PC-9 (cell line): Measurements from ENCODE around the gene EML1. TPM values are rescaled to one million over a fixed set of nuclear protein-coding genes. Genes with fewer than 3 reads are reported as not detected.

Experiments
- BruUV-seq: library from RNA; stranded (reverse); fragments of 400-500 nt; replicated peaks from 2 replicates; lab custom pipeline; 2021; lab: Mats Ljungman, UMichigan
- CTCF ChIA-PET: fragments of 300-600 bp; sonication (Branson Sonifier 250); formaldehyde crosslinking; loops from one replicate; lab custom pipeline; 2022; ENCODE audit warnings: antibody characterized with exemption; lab: Charles Lee
- POLR2A ChIA-PET: fragments of 300-600 bp; sonication (Branson Sonifier 250); formaldehyde crosslinking; loops from one replicate; lab custom pipeline; 2022; ENCODE audit warnings: antibody characterized with exemption; ENCODE audit not compliant: unreplicated experiment; lab: Charles Lee
- DNase-seq, 2 experiments: peaks; one replicate each; pipeline versions ENCODE4 v3.0.0 to v3.0.0-alpha.2; 2015 to 2022; ENCODE audit warnings: mixed read lengths in 1 of 2
- H2AFZ ChIP-seq: fragments of 200-600 bp; sonication (generic); 2 replicates; pipeline ENCODE4 v1.8.1; 2017; ENCODE audit warnings: antibody characterized with exemption
- H3F3A ChIP-seq: fragments of 200-600 bp; sonication (generic); 2 replicates; pipeline ENCODE4 v1.8.1; 2017; ENCODE audit warnings: antibody characterized with exemption, mild to moderate bottlenecking, low read depth; ENCODE audit not compliant: insufficient read depth
- H3K27ac ChIP-seq: fragments of 200-600 bp; sonication (generic); 2 replicates; pipeline ENCODE4 v1.6.1; 2016; ENCODE audit warnings: mixed run types
- H3K27me3 ChIP-seq: fragments of 200-600 bp; sonication (generic); 2 replicates; pipeline ENCODE4 v1.6.1; 2016; ENCODE audit warnings: low read depth, mixed run types; ENCODE audit not compliant: insufficient read depth
- H3K36me3 ChIP-seq: fragments of 200-600 bp; sonication (generic); 2 replicates; pipeline ENCODE4 v1.6.1; 2016; ENCODE audit warnings: low read depth, mixed run types
- H3K4me1 ChIP-seq: fragments of 200-600 bp; sonication (generic); replicated peaks from 2 replicates; pipeline ENCODE4 v1.6.1; 2016; ENCODE audit warnings: mixed run types; ENCODE audit not compliant: insufficient read depth
- H3K4me2 ChIP-seq: fragments of 200-600 bp; sonication (generic); 2 replicates; pipeline ENCODE4 v1.6.1; 2017; ENCODE audit warnings: mixed run types
- H3K4me3 ChIP-seq: fragments of 200-600 bp; sonication (generic); 2 replicates; pipeline ENCODE4 v1.6.1; 2016; ENCODE audit warnings: mixed run types
- H3K79me2 ChIP-seq: fragments of 200-600 bp; sonication (generic); 2 replicates; pipeline ENCODE4 v1.6.1; 2017; ENCODE audit warnings: low read depth, mixed run types
- H3K9me2 ChIP-seq: fragments of 200-600 bp; sonication (generic); 2 replicates; pipeline ENCODE4 v1.8.1; 2017; ENCODE audit warnings: mild to moderate bottlenecking; ENCODE audit not compliant: insufficient read depth
- H3K9me3 ChIP-seq: fragments of 200-600 bp; sonication (generic); 2 replicates; pipeline ENCODE4 v1.8.1; 2016; ENCODE audit warnings: low read depth; ENCODE audit not compliant: insufficient read depth
- H4K20me1 ChIP-seq: fragments of 200-600 bp; sonication (generic); 2 replicates; pipeline ENCODE4 v1.8.1; 2017; ENCODE audit not compliant: insufficient read depth
- EZH2 ChIP-seq: fragments of 200-600 bp; sonication (generic); IDR thresholded peaks from 2 replicates; pipeline ENCODE4 v1.8.0; 2017; ENCODE audit warnings: antibody characterized with exemption, low read depth
- intact Hi-C: fragments of 100-400 bp; cut with micrococcal nuclease; formaldehyde crosslinking; loops from one replicate; pipeline ENCODE4 v1.10.0; 2022; ENCODE audit not compliant: unreplicated experiment
- total RNA-seq: library from RNA; stranded (reverse); gene quantifications from 2 replicates; pipeline ENCODE4 v1.2.3, GENCODE V29; 2021
- TF ChIP-seq, protein P1 (sequence below): fragments of 200-600 bp; sonication (generic); conservative IDR thresholded peaks from 2 replicates; pipeline ENCODE4 v1.6.1; 2017; ENCODE audit warnings: mixed run types, antibody characterized with exemption, mild to moderate bottlenecking, moderate library complexity

EML1 gene
- total RNA-seq, 1 experiment from 2014 or later: 1.8 TPM

DNA sequence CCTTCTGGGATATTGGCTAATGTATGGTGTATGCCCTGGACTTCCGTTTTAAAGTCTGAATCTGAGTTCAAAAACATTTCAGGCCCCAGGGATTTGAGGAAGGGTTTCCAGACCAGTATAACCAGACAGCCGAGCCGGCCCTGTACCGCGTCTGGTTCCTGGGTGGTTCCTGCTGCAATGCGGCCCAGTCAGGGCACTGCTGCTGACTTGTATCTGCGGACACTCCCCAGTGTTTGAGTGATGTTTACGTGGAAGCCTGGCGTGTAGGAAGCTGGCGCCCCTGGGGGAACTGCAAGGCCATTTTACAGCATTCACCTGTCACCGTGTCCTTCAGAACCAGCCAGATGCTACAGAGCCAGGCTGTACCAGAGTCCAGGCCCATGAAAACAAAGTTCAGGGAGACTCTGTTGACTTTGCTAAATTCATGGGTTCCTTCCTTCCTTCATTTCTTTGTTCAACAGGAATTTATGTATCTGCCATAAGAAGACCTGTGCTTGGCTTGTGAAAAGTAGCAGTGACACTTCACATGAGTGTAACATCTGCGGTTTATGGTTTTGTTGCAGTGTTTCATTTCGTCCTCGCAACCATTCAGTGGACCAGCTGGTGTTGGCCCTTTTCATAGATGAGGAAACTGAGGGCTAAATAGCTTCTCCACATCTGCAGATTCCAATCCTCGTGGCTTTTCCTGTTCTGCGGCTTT, 16.8 kb downstream of the EML1 start:
- POLR2A ChIA-PET: no interaction called here
- H3K4me1 ChIP-seq: no peaks in the 10 kb centered on the region
- H3K9me3 ChIP-seq: no peaks in the 10 kb centered on the region
- intact Hi-C loops: no loop called here
- no TSS peak for BruUV-seq
- no peaks in the 10 kb centered on the region for H3K27me3 ChIP-seq
- no peaks in the 10 kb centered on the region for H3K36me3 ChIP-seq
- no peak overlapping the region for H3K27ac ChIP-seq
- no peaks in the 10 kb centered on the region for H3K9me2 ChIP-seq
- no peaks in the 10 kb centered on the region for H3K79me2 ChIP-seq
- no peak overlapping the region for H2AFZ ChIP-seq
- H3K4me2 ChIP-seq: no peak overlapping the region
- no peak for DNase-seq
- TF ChIP-seq, protein P1, sequence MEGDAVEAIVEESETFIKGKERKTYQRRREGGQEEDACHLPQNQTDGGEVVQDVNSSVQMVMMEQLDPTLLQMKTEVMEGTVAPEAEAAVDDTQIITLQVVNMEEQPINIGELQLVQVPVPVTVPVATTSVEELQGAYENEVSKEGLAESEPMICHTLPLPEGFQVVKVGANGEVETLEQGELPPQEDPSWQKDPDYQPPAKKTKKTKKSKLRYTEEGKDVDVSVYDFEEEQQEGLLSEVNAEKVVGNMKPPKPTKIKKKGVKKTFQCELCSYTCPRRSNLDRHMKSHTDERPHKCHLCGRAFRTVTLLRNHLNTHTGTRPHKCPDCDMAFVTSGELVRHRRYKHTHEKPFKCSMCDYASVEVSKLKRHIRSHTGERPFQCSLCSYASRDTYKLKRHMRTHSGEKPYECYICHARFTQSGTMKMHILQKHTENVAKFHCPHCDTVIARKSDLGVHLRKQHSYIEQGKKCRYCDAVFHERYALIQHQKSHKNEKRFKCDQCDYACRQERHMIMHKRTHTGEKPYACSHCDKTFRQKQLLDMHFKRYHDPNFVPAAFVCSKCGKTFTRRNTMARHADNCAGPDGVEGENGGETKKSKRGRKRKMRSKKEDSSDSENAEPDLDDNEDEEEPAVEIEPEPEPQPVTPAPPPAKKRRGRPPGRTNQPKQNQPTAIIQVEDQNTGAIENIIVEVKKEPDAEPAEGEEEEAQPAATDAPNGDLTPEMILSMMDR: no peak
- TF ChIP-seq EZH2: no peak
- no peaks in the 10 kb centered on the region for H4K20me1 ChIP-seq
- CTCF ChIA-PET: no interaction called here
- H3K4me3 ChIP-seq: no peak overlapping the region
- no peaks in the 10 kb centered on the region for H3F3A ChIP-seq

DNA sequence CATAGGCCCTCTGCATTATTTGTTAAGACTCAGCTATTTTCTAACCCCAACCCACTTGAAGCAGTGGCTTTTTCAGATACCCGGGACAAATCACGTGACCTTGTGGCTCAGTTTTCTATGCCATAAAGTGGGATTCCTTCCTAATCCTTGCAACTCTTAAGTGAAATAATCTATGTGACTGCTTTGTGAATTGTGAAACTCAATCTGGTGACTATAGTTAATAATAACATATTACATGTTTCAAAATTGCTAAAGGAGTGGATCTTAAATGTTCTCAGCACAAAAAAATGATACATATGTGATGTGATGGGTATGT, 17.3 kb downstream of the EML1 start:
- Histone ChIP-seq H4K20me1 (no peaks in the 10 kb centered on the region), H3K4me1 (no peaks in the 10 kb centered on the region), H3K4me3 (no peak overlapping the region), H3K27me3 (no peaks in the 10 kb centered on the region), H3K27ac (no peak overlapping the region), H3K9me3 (no peaks in the 10 kb centered on the region), H3K4me2 (no peak overlapping the region), H3K9me2 (no peaks in the 10 kb centered on the region), H3K79me2 (no peaks in the 10 kb centered on the region), H3F3A (no peaks in the 10 kb centered on the region), H2AFZ (no peak overlapping the region), H3K36me3 (no peaks in the 10 kb centered on the region)
- TF ChIP-seq EZH2: no peak
- TF ChIP-seq, protein P1: no peak
- no peak for DNase-seq
- ChIA-PET POLR2A (no interaction called here), CTCF (no interaction called here)
- intact Hi-C loops: no loop called here
- no TSS peak for BruUV-seq

DNA sequence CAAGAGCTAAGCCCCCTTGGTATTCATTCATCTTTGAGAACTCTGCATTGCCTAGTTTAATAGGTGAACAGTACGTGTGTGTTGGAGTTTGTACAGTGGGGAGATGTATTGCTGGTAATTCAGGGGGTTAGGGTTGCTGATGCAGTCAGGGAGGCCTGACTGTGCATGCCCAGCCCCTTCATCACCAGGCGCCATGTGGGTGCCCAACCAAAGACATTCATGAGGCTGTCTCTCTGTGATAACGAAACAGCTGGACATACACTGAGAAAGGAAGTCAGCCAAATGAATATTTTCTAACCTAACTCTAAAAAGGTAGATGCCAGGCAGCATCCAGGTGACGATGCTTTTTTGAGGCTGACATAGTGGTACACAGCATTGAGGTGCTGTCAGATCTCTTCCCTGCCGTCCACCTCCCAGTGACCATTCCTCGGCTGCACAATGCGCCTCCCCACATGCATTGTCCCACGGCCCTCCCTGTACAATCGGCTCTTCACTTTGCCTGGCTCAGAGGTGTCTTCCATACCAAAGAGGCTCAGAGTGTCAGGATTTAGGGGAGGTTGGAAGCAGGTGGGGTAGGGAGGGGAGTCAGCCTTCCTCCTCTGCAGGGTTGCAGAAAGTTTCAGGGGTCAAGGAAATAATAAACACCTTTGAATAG, 19.0 kb downstream of the EML1 start:
- Histone ChIP-seq H3K27me3 (no peaks in the 10 kb centered on the region), H3K9me3 (no peaks in the 10 kb centered on the region), H3K4me3 (no peak overlapping the region), H3K9me2 (no peaks in the 10 kb centered on the region), H2AFZ (no peak overlapping the region), H3F3A (no peaks in the 10 kb centered on the region), H3K4me2 (no peak overlapping the region), H3K27ac (no peak overlapping the region), H3K36me3 (no peaks in the 10 kb centered on the region), H4K20me1 (no peaks in the 10 kb centered on the region), H3K79me2 (no peaks in the 10 kb centered on the region), H3K4me1 (no peaks in the 10 kb centered on the region)
- no TSS peak for BruUV-seq
- DNase-seq: no peak
- POLR2A ChIA-PET: no interaction called here
- TF ChIP-seq, protein P1: no peak
- TF ChIP-seq EZH2: no peak
- intact Hi-C loops: no loop called here
- CTCF ChIA-PET: no interaction called here
